GM12891 (cell line): ENCODE results near the gene TRPM3.

Experiments used
- DNase-seq: peaks from one replicate; pipeline ENCODE4 v3.0.0; 2011; ENCODE audit warnings: low spot score; ENCODE audit not compliant: insufficient read length
- FAIRE-seq: peaks from 2 replicates; lab custom pipeline; 2011; peaks lifted over from hg19 to GRCh38; lab: Jason Lieb, UNC
- PAX5 ChIP-seq: IDR thresholded peaks from 2 replicates; pipeline ENCODE4 v1.6.1; 2011; ENCODE audit warnings: low read length, moderate library complexity, mild to moderate bottlenecking; ENCODE audit not compliant: insufficient read depth, severe bottlenecking
- POLR2A ChIP-seq: IDR thresholded peaks from 2 replicates; pipeline ENCODE4 v1.6.1; 2011; ENCODE audit warnings: low read depth, low read length, control low read depth
- POLR2AphosphoS5 ChIP-seq: IDR thresholded peaks from 2 replicates; pipeline ENCODE4 v1.6.1; 2011; ENCODE audit warnings: low read depth, low read length, control low read depth
- POU2F2 ChIP-seq: IDR thresholded peaks from 2 replicates; pipeline ENCODE4 v1.6.1; 2011; ENCODE audit warnings: low read depth, mild to moderate bottlenecking, control low read depth, low read length, moderate library complexity
- SPI1 ChIP-seq: IDR thresholded peaks from 2 replicates; pipeline ENCODE4 v1.6.1; 2011; ENCODE audit warnings: low read depth, low read length, control low read depth
- TAF1 ChIP-seq: IDR thresholded peaks from 2 replicates; pipeline ENCODE4 v1.6.1; 2011; ENCODE audit warnings: low read depth, low read length, control low read depth

The TRPM3 gene

DNA sequence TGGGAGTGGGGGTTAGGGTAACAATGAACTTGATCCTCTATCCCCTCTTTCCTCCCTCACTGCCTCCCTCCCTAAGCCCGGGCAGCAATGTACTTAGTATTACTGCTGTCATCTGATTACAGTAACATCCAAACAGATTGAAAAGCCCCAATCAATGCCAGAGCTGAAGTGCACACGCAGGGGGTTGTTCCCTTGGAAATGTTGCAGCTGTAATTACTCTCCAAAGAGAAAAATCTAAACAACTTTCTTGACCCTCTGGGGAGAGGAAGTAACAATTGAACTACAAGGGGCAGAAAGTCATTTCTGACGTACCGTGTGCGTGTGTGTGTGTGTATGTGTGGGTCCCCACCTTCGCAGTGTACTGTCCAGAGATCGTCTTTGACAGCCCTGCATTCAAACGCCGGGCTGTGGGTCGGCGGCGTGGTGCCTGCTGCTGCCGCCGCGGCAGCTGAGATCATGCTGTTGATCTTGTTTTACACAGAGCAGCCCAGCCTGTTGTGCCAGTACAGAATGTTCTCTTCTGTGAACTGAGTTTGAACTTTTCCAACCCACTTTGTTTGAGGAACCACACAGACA lies 640.9 kb downstream of the TRPM3 start:
- TF ChIP-seq POLR2A (no peak), SPI1 (no peak), POLR2AphosphoS5 (no peak), TAF1 (no peak), POU2F2 (no peak), PAX5 (no peak)
- DNase-seq (no peak), FAIRE-seq (no peak)

DNA sequence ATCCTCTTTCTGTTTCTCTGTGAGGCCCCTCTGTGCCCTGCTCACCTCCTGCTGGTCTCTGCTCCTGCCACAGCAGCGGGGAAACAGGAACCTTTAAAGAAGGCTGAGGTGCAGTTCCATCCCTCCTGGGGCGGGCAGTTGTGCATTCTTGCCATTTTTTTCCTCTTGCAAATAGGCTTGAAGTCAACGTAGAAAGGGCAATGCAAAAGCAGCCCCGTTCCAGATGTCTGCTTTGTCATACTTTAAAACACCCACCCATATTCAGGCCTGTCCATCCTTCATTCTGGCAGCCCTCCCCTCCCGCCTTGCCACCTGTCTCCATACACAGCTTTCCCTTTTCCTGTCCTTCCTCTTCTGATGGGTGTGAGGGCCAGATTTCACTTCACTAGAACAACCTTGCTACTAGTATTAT lies 641.5 kb downstream of the TRPM3 start:
- TF ChIP-seq SPI1 (no peak), PAX5 (no peak), POLR2A (no peak), TAF1 (no peak), POLR2AphosphoS5 (no peak), POU2F2 (no peak)
- DNase-seq = no peak
- FAIRE-seq = no peak
